KMS-11 (cell line): ENCODE results near the gene RNF213.

ENCODE experiments used
- H2AFZ ChIP-seq: fragments of 200-600 bp; sonication (generic); 2 replicates; pipeline ENCODE4 v1.6.1; 2016; ENCODE audit warnings: antibody characterized with exemption, mixed run types, low read depth
- H3K27ac ChIP-seq: fragments of 200-600 bp; sonication (generic); 2 replicates; pipeline ENCODE4 v1.6.1; 2016; ENCODE audit warnings: mild to moderate bottlenecking, mixed run types
- H3K27me3 ChIP-seq: fragments of 200-600 bp; sonication (generic); 2 replicates; pipeline ENCODE4 v1.6.1; 2017; ENCODE audit warnings: mild to moderate bottlenecking, low read depth, mixed run types, moderate library complexity; ENCODE audit not compliant: insufficient read depth
- H3K36me3 ChIP-seq: fragments of 200-600 bp; sonication (generic); 2 replicates; pipeline ENCODE4 v1.6.1; 2017; ENCODE audit warnings: mild to moderate bottlenecking, mixed run types; ENCODE audit not compliant: insufficient read depth
- H3K4me1 ChIP-seq: fragments of 200-600 bp; sonication (generic); 2 replicates; pipeline ENCODE4 v1.6.1; 2016; ENCODE audit warnings: mild to moderate bottlenecking, low read depth, mixed run types; ENCODE audit not compliant: poor library complexity, severe bottlenecking
- H3K4me2 ChIP-seq: fragments of 200-600 bp; sonication (generic); 2 replicates; pipeline ENCODE4 v1.7.0; 2016; ENCODE audit warnings: mild to moderate bottlenecking, mixed run types
- H3K4me3 ChIP-seq: fragments of 200-600 bp; sonication (generic); IDR thresholded peaks from 2 replicates; pipeline ENCODE4 v1.6.1; 2017; ENCODE audit warnings: low read depth, low read length, mixed read lengths; ENCODE audit not compliant: insufficient read depth
- H3K79me2 ChIP-seq: fragments of 200-600 bp; sonication (generic); 2 replicates; pipeline ENCODE4 v1.6.1; 2016; ENCODE audit warnings: low read depth, mixed run types; ENCODE audit not compliant: insufficient read depth
- H3K9ac ChIP-seq: fragments of 200-600 bp; sonication (generic); 2 replicates; pipeline ENCODE4 v1.6.1; 2016; ENCODE audit warnings: mild to moderate bottlenecking, mixed run types
- H4K20me1 ChIP-seq: fragments of 200-600 bp; sonication (generic); 2 replicates; pipeline ENCODE4 v1.6.1; 2016; ENCODE audit warnings: mild to moderate bottlenecking, mixed run types; ENCODE audit not compliant: insufficient read depth
- TF ChIP-seq, protein P1 (sequence below): fragments of 200-600 bp; sonication (generic); conservative IDR thresholded peaks from 2 replicates; pipeline ENCODE4 v1.6.1; 2017; ENCODE audit warnings: low read depth, mild to moderate bottlenecking, antibody characterized with exemption, low read length, moderate library complexity, mixed read lengths

The RNF213 gene

DNA sequence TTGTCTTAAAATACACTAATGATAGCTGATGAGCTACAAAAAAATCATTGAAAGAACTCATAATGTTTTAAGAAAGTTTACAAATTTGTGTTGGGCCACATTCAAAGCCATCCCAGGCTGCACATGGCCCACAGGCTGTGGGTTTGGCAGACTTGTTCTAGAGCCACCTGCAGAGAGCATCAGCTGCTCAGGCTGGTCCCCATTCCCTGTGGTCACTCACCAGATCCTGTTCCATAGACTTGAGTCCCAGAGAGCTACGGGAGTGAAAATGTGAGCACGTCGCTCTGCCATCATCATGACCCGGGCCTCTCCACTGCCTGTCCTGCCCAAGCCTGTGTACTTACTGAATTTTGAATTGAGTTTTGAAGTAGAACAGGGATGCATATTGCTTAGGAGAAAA is 33.5 kb upstream of the RNF213 start:
- H3K79me2 ChIP-seq = no peaks in the 10 kb centered on the region
- H3K36me3 ChIP-seq = no peaks in the 10 kb centered on the region
- no peaks in the 10 kb centered on the region for H4K20me1 ChIP-seq
- no peak overlapping the region for H2AFZ ChIP-seq
- H3K4me3 ChIP-seq = no peak overlapping the region
- TF ChIP-seq, protein P1, sequence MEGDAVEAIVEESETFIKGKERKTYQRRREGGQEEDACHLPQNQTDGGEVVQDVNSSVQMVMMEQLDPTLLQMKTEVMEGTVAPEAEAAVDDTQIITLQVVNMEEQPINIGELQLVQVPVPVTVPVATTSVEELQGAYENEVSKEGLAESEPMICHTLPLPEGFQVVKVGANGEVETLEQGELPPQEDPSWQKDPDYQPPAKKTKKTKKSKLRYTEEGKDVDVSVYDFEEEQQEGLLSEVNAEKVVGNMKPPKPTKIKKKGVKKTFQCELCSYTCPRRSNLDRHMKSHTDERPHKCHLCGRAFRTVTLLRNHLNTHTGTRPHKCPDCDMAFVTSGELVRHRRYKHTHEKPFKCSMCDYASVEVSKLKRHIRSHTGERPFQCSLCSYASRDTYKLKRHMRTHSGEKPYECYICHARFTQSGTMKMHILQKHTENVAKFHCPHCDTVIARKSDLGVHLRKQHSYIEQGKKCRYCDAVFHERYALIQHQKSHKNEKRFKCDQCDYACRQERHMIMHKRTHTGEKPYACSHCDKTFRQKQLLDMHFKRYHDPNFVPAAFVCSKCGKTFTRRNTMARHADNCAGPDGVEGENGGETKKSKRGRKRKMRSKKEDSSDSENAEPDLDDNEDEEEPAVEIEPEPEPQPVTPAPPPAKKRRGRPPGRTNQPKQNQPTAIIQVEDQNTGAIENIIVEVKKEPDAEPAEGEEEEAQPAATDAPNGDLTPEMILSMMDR = no peak
- H3K27me3 ChIP-seq = no peaks in the 10 kb centered on the region
- H3K27ac ChIP-seq = no peak overlapping the region
- H3K4me2 ChIP-seq = no peak overlapping the region
- H3K9ac ChIP-seq = no peak overlapping the region
- no peaks in the 10 kb centered on the region for H3K4me1 ChIP-seq

DNA sequence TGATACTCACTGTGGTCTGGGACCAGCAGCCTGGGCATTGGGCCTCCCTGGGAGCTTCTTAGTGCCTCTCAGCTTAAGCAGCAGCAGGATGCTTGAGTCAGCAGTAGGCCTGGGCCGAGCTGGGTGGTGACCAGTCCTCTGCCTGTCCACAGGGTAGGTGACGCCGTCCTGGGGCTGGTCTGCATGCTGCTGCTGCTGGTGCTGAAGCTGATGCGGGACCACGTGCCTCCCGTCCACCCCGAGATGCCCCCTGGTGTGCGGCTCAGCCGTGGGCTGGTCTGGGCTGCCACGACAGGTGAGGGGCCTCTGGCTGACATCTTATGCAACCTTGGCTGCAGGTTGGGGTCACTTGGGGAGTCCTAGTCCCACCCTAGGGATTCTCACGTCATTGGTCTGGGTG is 33.0 kb upstream of the RNF213 start:
- no peak overlapping the region for H3K4me3 ChIP-seq
- TF ChIP-seq, protein P1 = no peak
- no peaks in the 10 kb centered on the region for H3K27me3 ChIP-seq
- H3K4me1 ChIP-seq = no peaks in the 10 kb centered on the region
- H3K9ac ChIP-seq = no peak overlapping the region
- H2AFZ ChIP-seq = no peak overlapping the region
- H3K27ac ChIP-seq = no peak overlapping the region
- H4K20me1 ChIP-seq = no peaks in the 10 kb centered on the region
- H3K36me3 ChIP-seq = no peaks in the 10 kb centered on the region
- no peaks in the 10 kb centered on the region for H3K79me2 ChIP-seq
- no peak overlapping the region for H3K4me2 ChIP-seq

DNA sequence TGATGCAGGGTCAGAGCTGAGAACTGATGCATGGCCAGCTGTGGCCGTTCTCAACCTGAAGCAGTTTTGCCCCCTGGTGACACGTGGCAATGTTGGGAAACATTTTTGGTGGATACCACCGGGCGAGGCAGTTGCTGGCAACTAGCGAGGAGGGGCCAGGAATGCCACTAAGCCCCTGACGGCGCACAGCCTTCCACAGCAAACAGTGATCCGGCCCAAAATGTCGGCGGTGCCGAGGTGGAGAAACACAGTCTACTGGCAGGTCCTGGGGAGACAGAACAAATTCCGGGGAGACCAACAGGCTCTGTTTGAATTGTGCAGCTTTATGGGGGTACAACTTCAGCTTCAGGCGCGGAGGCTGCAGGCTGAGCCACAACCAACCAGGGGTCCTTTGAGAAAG is 32.2 kb upstream of the RNF213 start:
- H3K27me3 ChIP-seq = no peaks in the 10 kb centered on the region
- H3K4me2 ChIP-seq = no peak overlapping the region
- no peak overlapping the region for H3K4me3 ChIP-seq
- H3K36me3 ChIP-seq = no peaks in the 10 kb centered on the region
- no peaks in the 10 kb centered on the region for H3K4me1 ChIP-seq
- no peaks in the 10 kb centered on the region for H3K79me2 ChIP-seq
- TF ChIP-seq, protein P1 = no peak
- H2AFZ ChIP-seq = no peak overlapping the region
- no peak overlapping the region for H3K27ac ChIP-seq
- H3K9ac ChIP-seq = no peak overlapping the region
- no peaks in the 10 kb centered on the region for H4K20me1 ChIP-seq

DNA sequence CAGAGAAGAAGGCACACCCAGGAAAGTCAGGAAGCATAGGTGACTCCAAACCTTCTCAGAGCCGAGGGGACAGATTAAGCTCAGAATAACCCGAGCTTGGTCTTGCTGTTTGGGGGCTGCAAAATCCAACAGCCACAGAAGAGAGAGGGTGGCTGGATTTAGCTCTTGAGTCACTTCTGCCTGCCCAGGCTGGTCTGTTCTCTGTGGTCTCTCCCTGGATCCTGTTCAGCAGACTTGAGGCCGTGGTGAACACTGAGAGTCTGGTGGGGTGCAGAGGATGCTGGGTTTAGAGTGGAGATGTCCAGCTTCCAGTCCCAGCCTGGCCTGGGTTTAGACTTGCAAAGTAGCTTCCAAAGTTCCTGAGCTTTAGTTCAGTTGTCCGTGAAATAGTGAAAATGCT is 31.6 kb upstream of the RNF213 start:
- Histone ChIP-seq H3K79me2 (no peaks in the 10 kb centered on the region), H3K36me3 (no peaks in the 10 kb centered on the region), H3K27ac (no peak overlapping the region), H3K4me3 (no peak overlapping the region), H4K20me1 (no peaks in the 10 kb centered on the region), H3K27me3 (no peaks in the 10 kb centered on the region), H3K4me2 (no peak overlapping the region), H3K4me1 (no peaks in the 10 kb centered on the region), H2AFZ (no peak overlapping the region), H3K9ac (no peak overlapping the region)
- TF ChIP-seq, protein P1 = no peak

DNA sequence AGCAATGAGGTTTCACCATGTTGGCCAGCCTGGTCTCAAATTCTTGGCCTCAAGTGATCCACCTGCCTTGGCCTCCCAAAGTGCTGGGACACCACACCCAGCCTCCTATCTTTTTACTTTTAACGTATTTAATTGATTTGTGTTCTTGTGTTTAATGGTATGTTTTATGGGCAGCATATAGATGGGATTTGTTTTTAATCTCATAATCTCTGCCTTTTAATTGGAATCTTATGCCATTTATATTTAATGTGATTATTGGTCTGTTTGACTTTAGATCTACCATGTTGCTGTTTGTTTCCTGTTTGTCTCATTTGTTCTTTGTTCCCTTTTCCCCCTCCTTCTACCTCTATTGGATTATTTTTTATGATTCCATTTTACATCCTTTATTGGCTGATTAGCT is 28.2 kb upstream of the RNF213 start:
- Histone ChIP-seq H3K36me3 (no peaks in the 10 kb centered on the region), H4K20me1 (no peaks in the 10 kb centered on the region), H3K4me1 (no peaks in the 10 kb centered on the region), H3K27me3 (no peaks in the 10 kb centered on the region), H3K4me2 (no peak overlapping the region), H3K79me2 (no peaks in the 10 kb centered on the region), H3K4me3 (no peak overlapping the region), H3K9ac (no peak overlapping the region), H2AFZ (no peak overlapping the region), H3K27ac (no peak overlapping the region)
- TF ChIP-seq, protein P1 = no peak
